Bronchial epithelial cell (primary cell): Measurements from ENCODE around the gene PLEKHG2. TPM values are rescaled to one million over a fixed set of nuclear protein-coding genes. Genes with fewer than 3 reads are reported as not detected.

Experiments
- DNase-seq: peaks from one replicate; pipeline ENCODE4 v3.0.0-alpha.2; 2010; ENCODE audit warnings: low read depth
- FAIRE-seq: peaks from 2 replicates; lab custom pipeline; 2011; peaks lifted over from hg19 to GRCh38; lab: Jason Lieb, UNC
- H3K27me3 ChIP-seq: 2 replicates; pipeline ENCODE4 v1.5.1; 2011; ENCODE audit warnings: low read length; ENCODE audit not compliant: control insufficient read depth, insufficient read depth
- H3K36me3 ChIP-seq: 2 replicates; pipeline ENCODE4 v1.5.1; 2011; ENCODE audit warnings: low read length; ENCODE audit not compliant: control insufficient read depth, insufficient read depth
- H3K4me3 ChIP-seq: 2 replicates; pipeline ENCODE4 v1.5.1; 2011; ENCODE audit warnings: mild to moderate bottlenecking, low read depth, low read length, control low read depth
- CTCF ChIP-seq: IDR thresholded peaks from 2 replicates; pipeline ENCODE4 v1.5.1; 2011; ENCODE audit warnings: mild to moderate bottlenecking, moderate library complexity, low read length, control low read depth, inconsistent platforms; ENCODE audit not compliant: insufficient read depth, severe bottlenecking
- total RNA-seq: library from RNA; depleted of rRNA; stranded (reverse); fragments of >200 nt; gene quantifications from 2 replicates; pipeline ENCODE4 v1.2.1, GENCODE V29; 2014

Gene PLEKHG2
- total RNA-seq, 1 donor from 2014 or later = 5.3 TPM

DNA sequence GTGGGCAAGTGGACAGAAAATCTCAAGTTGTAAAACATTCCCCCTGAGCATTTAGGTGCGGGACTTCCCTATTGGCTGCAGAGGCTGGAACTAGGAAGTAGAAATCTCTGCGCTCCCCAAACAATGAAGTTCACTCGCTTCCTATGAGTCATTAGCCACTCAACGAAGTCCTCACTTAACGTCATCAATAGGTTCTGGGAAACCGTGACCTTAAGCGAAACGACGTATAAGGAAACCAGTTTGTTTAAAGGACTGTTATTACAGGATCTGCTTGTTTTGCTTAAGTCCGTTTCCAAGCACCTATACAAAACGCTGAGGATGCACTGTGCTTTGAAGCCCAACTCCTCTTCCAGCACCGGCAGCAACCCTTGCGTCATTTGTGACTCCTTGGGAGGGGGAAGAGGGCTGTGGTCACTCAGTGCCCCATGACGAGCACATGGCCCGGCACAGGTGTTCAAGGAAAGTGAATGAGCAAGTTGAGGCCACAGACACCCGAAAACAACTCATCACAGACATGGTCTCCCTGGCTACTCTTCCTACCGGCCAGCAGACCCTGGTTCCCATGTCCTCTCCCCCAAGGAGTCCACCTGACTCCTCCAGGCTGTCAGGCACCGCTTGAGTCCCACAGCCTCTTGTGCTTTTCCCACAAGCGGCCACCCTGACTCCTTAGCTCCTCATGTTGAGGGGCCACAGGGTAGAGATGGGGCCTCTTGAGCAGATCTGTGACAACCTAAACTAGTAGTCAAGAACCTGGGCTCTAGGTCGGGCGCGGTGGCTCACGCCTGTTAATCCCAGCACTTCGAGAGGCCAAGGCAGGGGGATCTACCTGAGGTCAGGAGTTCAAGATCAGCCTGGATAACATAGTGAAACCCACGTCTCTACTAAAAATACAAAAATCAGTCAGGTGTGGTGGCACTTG is 18.5 kb downstream of the PLEKHG2 start:
- H3K27me3 ChIP-seq = no peaks in the 10 kb centered on the region
- DNase-seq = peak; percentile 98
- no peak overlapping the region for H3K4me3 ChIP-seq
- peak; percentile 93 for FAIRE-seq
- peaks cover 19% of the 10 kb centered on the region for H3K36me3 ChIP-seq
- no peak for TF ChIP-seq CTCF

GRCh38 chr19:39432677-39433025 is 20.2 kb downstream of the PLEKHG2 start:
- peaks cover 19% of the 10 kb centered on the region for H3K36me3 ChIP-seq
- DNase-seq (no peak), FAIRE-seq (no peak)
- no peak overlapping the region for H3K4me3 ChIP-seq
- H3K27me3 ChIP-seq = no peaks in the 10 kb centered on the region
- TF ChIP-seq CTCF = no peak

GRCh38 chr19:39433480-39434079 is 21.1 kb downstream of the PLEKHG2 start:
- no peak for TF ChIP-seq CTCF
- DNase-seq (no peak), FAIRE-seq (no peak)
- Histone ChIP-seq H3K36me3 (peaks cover 19% of the 10 kb centered on the region), H3K27me3 (no peaks in the 10 kb centered on the region), H3K4me3 (no peak overlapping the region)

- DNase-seq (no peak), FAIRE-seq (no peak)
- Histone ChIP-seq H3K36me3 (peaks cover 19% of the 10 kb centered on the region), H3K27me3 (no peaks in the 10 kb centered on the region), H3K4me3 (peak overlapping the region; percentile 96)
- no peak for TF ChIP-seq CTCF
Observed at GRCh38 chr19:39434123-39435076, 21.9 kb downstream of the PLEKHG2 start.

DNA sequence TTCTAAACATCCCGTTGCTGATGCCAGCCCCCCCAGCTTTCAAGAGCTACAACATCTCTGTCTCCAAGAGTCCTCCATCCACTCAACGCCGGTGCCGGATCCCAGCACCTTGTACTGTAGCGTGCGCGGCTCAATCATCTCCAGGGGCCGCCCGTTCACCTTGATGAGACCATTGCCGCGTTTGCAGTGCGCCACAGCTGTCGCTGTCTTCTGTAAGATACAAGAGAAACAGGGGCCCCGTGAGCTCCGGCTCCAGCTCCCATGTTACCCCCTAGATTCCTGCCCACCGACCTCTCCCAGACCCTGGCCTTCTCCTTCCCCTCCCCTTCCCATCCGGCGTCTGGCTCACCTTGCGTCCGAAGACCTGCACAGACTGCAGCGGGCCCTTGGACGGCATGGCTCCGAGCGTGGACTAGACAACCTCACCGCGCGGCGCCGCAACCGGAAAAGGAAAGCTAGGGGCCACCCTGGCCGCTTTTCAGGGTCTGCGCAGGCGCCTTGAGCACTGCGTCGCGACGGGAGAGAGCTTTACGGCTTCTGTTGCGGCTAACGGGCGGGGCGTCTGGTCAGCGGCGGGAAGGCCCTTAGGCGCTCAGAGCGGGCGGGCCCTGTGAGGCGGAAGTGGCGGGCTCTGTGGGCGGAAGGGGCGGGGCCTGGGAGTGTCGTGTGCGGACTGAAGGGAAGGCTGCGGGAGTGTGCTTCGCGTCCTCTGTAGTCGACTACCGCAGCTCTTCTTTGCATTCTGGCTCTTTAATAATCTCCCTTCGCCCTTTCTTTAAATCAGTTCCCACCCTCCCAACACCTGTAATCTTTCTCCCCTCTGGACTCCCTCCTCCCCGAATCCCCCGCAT is 23.3 kb downstream of the PLEKHG2 start, which contains the start of gene RPS16:
Gene RPS16, minus strand, starts transcription at position 451 of the 851 bp plus-strand sequence. Its CDS starts 54 bp downstream, at position 397.
- TF ChIP-seq CTCF = no peak
- H3K36me3 ChIP-seq = peaks cover 19% of the 10 kb centered on the region
- H3K4me3 ChIP-seq = peak within 1 kb of the TSS; percentile 96
- no peak for FAIRE-seq
- no peaks in the 10 kb centered on the region for H3K27me3 ChIP-seq
- peak; percentile 84 for DNase-seq
